Measurements from ENCODE around the gene DNAH10. TPM values are rescaled to one million over a fixed set of nuclear protein-coding genes. Genes with fewer than 3 reads are reported as not detected.

Gene DNAH10
- total RNA-seq, 2 donors from 2014 or later: 0.09 to 0.64 TPM

- Mint-ChIP-seq H3K36me3 (ENCODE audit: low read depth) (peaks cover 68% of the 10 kb centered on the region), H3K4me1 (no peaks in the 10 kb centered on the region), H3K4me3 (no peak overlapping the region), H3K27ac (peak overlapping the region; percentile 68), H3K27me3 (ENCODE audit: insufficient read depth) (no peaks in the 10 kb centered on the region), H3K9me3 (no peaks in the 10 kb centered on the region)
- H3K4me1 ChIP-seq (ENCODE audit: control insufficient read depth, insufficient read depth, low read length): no peaks in the 10 kb centered on the region
- H3K9ac ChIP-seq (ENCODE audit: extremely low read depth, low read length, poor library complexity, severe bottlenecking): no peak overlapping the region
- H3K27ac ChIP-seq (ENCODE audit: low read depth, low read length): no peak overlapping the region
- TF ChIP-seq CTCF (conservative IDR thresholded peaks at IDR 0.05): no peak
- H3K27me3 ChIP-seq (ENCODE audit: control insufficient read depth, insufficient read depth, low read length, poor library complexity, severe bottlenecking): no peaks in the 10 kb centered on the region
- 93 to 96% methylated on average over 10 to 12 of the region's 12 CpGs for WGBS, 2 experiments (ENCODE audit: insufficient coverage in 1 of 2, insufficient read length in 1 of 2)
- H3K9me3 ChIP-seq (ENCODE audit: control insufficient read depth, low read length): no peaks in the 10 kb centered on the region
- DNase-seq: no peak
- H3K36me3 ChIP-seq (ENCODE audit: control insufficient read depth, insufficient read depth, low read length): peaks cover 70% of the 10 kb centered on the region
- H3K4me3 ChIP-seq (ENCODE audit: low read length): no peak overlapping the region
Measured at GRCh38 chr12:123754041-123754772, 7.9 kb upstream of the DNAH10 start.

DNA sequence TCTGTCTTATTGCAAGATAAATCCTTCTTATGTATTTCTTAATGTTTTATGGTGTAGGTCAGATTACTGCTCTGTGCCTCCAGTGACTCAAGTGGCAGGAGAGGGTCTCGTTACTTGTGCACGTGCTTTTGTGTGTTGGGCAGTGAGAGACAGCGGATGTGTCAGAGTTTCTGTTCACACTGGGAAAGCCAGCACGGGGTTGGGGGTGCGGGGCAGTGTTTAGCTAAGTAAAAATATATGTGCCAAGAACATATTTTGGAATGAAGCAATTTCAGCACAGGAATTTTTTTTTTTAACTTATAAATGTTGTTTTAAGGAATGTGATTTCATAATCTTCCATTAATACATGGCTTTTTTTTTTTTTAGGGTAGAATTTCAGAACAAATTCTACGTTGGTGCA, 4.5 kb upstream of the DNAH10 start:
- Mint-ChIP-seq H3K4me1 (peaks cover 11% of the 10 kb centered on the region), H3K9me3 (no peaks in the 10 kb centered on the region), H3K36me3 (ENCODE audit: low read depth) (peaks cover 47% of the 10 kb centered on the region), H3K27ac (no peak overlapping the region), H3K27me3 (ENCODE audit: insufficient read depth) (peaks cover under 1% of the 10 kb centered on the region), H3K4me3 (no peak overlapping the region)
- Histone ChIP-seq H3K9ac (ENCODE audit: extremely low read depth, low read length, poor library complexity, severe bottlenecking) (no peak overlapping the region), H3K4me1 (ENCODE audit: control insufficient read depth, insufficient read depth, low read length) (no peaks in the 10 kb centered on the region), H3K27ac (ENCODE audit: low read depth, low read length) (no peak overlapping the region), H3K4me3 (ENCODE audit: low read length) (no peak overlapping the region), H3K27me3 (ENCODE audit: control insufficient read depth, insufficient read depth, low read length, poor library complexity, severe bottlenecking) (no peaks in the 10 kb centered on the region), H3K9me3 (ENCODE audit: control insufficient read depth, low read length) (no peaks in the 10 kb centered on the region), H3K36me3 (ENCODE audit: control insufficient read depth, insufficient read depth, low read length) (peaks cover 43% of the 10 kb centered on the region)
- 95 to 96% methylated on average over 5 to 6 of the region's 6 CpGs for WGBS, 2 experiments (ENCODE audit: insufficient coverage in 1 of 2, insufficient read length in 1 of 2)
- DNase-seq: no peak
- no peak for TF ChIP-seq CTCF (conservative IDR thresholded peaks at IDR 0.05)

GRCh38 chr12:123760267-123760938, 1.7 kb upstream of the DNAH10 start:
- Histone ChIP-seq H3K9me3 (ENCODE audit: control insufficient read depth, low read length) (no peaks in the 10 kb centered on the region), H3K36me3 (ENCODE audit: control insufficient read depth, insufficient read depth, low read length) (peaks cover 21% of the 10 kb centered on the region), H3K27ac (ENCODE audit: low read depth, low read length) (no peak overlapping the region), H3K4me3 (ENCODE audit: low read length) (no peak overlapping the region), H3K4me1 (ENCODE audit: control insufficient read depth, insufficient read depth, low read length) (no peaks in the 10 kb centered on the region), H3K9ac (ENCODE audit: extremely low read depth, low read length, poor library complexity, severe bottlenecking) (no peak overlapping the region), H3K27me3 (ENCODE audit: control insufficient read depth, insufficient read depth, low read length, poor library complexity, severe bottlenecking) (no peaks in the 10 kb centered on the region)
- 97 to 100% methylated on average over 6 to 11 of the region's 11 CpGs for WGBS, 2 experiments (ENCODE audit: insufficient coverage in 1 of 2, insufficient read length in 1 of 2)
- no peak overlapping the region for H3K4me3 Mint-ChIP-seq
- H3K4me1 Mint-ChIP-seq: peaks cover 18% of the 10 kb centered on the region
- no peak for DNase-seq
- peaks cover 36% of the 10 kb centered on the region for H3K36me3 Mint-ChIP-seq (ENCODE audit: low read depth)
- no peaks in the 10 kb centered on the region for H3K9me3 Mint-ChIP-seq
- H3K27me3 Mint-ChIP-seq (ENCODE audit: insufficient read depth): peaks cover 7% of the 10 kb centered on the region
- TF ChIP-seq CTCF (conservative IDR thresholded peaks at IDR 0.05): no peak
- H3K27ac Mint-ChIP-seq: no peak overlapping the region
